DOHH2 (cell line): ENCODE data around the gene ARHGDIA.

Experiments used
- CTCF ChIP-seq: fragments of 200-600 bp; sonication (generic); IDR thresholded peaks from one replicate; pipeline ENCODE4 v1.5.1; 2014; ENCODE audit warnings: antibody characterized with exemption, mild to moderate bottlenecking, low read depth, low read length; ENCODE audit not compliant: poor library complexity, severe bottlenecking
- EZH2phosphoT487 ChIP-seq: fragments of 200-600 bp; sonication (generic); IDR thresholded peaks from 2 replicates; pipeline ENCODE4 v1.6.1; 2017; ENCODE audit warnings: borderline replicate concordance, mild to moderate bottlenecking, antibody characterized with exemption, low read length, moderate library complexity, mixed read lengths

- TF ChIP-seq CTCF (no peak), EZH2phosphoT487 (no peak)
Observed at GRCh38 chr17:81877569-81877968, 6.4 kb upstream of the ARHGDIA start.
